GM21529 (cell line): ENCODE data around the gene PPP2R5B.
A peak's percentile ranks its signal among the peaks of the same experiment; 100 is the strongest.

ENCODE experiments used
- ATAC-seq: cut with Tn5 transposase; IDR thresholded peaks from one replicate; pipeline ENCODE4 v1.9.1; 2021; ENCODE audit not compliant: unreplicated experiment

Gene PPP2R5B

DNA sequence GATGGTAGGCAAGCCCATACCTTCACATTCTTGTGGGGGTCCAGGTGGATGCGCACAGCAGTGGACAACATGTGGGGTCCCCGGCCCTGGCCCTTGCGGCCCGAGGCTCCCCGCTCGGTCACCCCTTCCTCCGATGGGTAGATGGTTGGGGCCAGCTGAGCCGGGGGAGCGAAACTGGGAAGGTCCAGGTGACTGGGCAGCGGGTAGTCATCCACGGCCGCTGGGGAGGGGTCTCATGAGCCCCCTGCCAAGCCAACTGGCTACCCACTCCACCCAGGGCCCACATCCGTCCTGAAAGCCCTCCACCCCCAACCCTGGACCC, 18.2 kb upstream of the PPP2R5B start:
- ATAC-seq = no peak

DNA sequence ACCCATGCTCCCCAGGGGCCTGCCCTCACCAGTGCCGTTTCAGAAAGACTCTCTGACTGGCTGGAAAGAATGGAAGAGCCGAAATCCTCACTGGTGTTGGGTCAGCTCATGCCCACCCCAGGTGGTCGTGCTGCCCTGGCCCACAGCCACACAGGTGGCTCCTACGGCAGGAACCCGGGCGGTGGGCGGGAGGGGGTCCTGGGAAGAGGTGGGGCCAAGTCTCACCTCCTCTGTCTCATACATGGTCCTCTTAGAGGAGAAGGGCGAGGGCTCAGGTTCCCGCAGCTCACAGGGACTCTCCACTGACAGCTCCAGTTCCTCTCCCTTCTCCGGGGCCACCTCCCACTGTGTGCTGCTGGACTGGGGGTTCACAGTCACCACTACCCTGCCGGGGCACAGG, 15.7 kb upstream of the PPP2R5B start:
- ATAC-seq = no peak

DNA sequence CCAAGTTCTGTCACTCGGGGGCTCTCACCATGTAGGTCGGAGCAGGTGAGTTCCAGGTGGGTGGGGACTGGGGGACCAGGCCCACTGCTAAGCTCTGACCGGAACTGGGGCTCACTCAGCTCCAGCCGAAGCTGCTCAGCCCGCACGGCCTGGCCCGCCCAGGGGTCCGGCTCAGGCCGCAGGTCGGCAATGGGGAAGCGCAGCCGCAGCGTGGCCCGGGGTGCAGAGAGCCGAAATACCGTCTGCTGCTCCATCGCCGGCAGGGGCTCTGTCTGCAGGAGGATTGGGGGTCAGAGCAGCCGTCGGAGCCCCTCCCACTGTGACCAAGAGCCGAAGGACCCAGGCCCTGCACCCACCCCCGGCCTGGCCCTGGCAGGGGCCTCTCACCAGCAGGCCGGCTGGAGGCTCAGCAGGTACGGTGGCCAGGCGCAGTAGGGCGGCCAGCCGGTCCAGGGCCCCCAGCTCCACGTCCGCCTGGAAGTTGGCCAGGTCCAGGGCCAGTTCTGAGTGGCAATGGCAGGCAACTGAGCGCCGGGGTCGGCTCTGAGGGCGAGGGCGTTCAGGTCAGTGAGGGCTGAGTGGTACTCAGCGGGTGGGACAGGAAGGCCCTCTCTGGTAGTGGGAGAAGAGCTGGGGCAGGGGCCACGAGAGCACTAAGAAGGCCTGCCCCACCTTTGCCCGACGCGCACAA, 14.7 kb upstream of the PPP2R5B start:
- ATAC-seq = no peak

DNA sequence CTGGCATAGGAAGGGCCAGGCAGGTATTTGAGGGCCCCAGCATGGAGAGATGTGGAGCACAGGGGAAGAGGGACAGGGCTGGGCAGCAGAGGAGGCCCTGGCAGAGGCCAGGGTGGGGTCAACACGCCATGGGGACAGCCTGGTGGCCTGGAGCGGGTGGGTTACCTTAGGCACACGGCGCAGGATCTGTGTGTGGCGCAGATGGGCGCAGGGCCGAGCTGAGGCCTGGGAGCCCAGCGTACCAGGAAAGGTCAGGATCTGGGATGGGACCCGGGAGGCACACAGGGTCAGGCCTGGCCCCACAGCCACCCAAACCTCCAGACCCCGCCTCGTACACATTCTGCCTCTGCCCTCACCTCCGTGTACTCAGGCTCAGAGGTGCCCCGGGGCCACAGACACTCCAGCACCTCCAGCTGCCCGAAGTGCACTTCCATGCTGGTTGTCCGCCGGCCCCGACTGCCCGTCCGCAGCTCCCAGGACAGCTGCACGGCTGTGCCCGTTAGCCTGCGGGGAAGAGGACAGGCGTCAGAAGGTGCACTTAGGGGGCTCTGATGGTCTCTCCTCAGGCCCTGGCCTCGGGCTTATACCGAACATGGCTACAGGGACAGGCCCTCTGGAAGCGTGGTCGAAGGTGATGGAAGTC, 13.9 kb upstream of the PPP2R5B start:
- ATAC-seq = no peak

DNA sequence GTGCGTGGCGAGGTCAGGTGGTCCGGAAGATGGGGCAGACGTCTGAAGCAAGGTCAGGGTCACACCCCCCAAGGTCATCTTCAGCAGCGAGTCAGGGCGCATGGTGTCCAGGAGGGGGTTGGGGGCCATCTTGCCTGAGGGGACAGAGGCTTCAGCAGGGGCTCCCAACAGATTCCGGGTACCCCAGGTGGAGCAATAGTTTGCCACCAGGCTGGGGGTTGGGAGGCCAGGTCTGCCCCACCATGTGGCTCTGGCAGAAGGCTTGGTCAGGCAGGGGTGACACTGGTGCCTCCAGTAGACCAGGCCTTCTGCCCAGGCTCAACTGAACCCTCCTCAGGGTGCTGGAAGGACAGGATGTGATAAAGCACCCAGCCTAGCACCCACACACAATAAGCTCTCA, 13.3 kb upstream of the PPP2R5B start:
- no peak for ATAC-seq

DNA sequence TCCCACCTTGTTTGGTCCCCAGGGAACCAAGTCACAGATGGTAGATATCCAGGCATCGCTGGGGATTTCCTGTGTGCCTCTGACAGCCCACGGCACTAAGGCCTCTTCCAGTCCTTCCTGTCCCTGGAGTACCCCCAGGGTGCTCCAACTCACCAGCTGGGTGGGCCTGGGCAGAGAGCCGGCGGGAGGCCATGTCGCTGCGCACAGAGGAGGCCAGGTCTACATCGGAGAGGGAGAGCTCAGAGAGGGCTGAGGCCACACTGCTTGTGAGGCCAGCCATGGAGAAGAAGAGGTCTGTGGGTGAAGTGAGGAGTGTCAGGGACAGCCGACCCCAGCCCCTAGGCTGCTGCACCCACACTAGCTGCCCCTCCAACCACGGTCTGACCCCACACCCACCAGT, 12.8 kb upstream of the PPP2R5B start:
- ATAC-seq = no peak

DNA sequence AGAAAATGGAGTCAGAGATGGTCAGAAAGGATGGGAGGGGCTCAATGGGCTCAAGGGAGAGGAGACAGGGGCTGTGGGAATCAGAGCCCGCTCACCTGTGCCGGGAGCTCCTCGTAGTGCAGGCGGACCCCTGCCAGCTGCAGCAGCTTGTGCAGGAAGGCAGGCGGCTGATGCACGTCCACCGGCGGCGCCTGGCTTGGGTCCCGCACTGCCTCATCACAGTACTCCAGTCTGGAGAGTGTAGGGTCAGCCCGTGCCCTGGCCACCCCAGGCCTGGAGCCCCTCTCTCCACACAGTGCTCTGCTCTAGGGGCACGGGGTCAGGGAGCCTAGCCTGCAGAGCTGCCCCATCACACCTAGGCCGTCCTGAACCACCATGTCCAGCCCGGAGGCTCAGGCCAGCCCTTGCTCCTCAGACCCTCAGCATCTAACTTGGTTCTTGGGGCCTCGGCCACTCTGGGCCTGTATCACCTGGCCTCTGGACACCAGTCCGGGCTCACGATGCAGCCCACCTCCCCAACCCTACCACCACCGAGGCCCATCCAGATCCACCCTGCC, 11.2 kb upstream of the PPP2R5B start:
- ATAC-seq = no peak

DNA sequence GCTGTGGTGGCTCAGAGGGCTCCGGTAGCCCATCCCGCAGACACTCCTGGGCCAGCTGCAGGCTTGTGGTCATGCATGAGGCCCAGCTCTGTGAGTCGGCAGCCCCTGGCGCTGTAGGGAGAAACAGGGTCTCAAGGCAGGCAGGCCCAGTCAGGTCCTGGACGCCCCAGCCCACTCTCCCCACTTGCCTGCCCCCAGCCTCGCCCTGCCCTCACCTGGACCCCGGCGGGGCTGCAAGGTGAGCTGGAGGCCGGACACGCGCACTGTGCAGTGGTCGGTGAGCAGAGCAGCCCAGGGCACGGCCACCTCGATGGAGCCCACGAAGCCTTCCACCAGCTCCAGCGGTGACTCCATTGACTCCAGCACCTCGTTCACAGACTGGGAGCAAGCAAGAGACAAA, 10.4 kb upstream of the PPP2R5B start:
- no peak for ATAC-seq

DNA sequence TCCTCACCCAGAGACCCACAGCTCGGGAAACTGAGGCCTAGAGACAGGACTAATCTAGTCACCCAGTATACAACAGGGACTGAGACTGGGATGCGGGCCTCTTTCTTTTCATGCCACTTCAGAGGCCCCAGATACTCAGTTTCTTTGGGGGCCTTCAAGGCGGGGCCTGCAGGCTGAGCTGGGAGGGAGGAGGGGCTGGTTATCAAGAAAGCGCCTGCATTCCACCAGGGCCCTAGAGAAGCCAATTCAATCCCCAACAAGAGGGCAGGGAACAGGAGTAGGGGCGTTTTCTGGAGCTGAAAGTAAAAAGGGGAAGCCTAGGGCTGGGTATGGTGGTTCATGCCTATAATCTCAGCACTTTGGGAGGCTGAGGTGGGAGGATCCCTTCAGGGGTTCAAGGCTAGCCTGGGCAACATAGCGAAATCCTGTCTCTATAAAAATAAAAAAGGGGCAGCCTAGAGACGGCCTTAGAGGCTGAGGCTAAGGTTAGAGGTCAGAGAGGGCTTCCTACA, 9.1 kb upstream of the PPP2R5B start:
- no peak for ATAC-seq

DNA sequence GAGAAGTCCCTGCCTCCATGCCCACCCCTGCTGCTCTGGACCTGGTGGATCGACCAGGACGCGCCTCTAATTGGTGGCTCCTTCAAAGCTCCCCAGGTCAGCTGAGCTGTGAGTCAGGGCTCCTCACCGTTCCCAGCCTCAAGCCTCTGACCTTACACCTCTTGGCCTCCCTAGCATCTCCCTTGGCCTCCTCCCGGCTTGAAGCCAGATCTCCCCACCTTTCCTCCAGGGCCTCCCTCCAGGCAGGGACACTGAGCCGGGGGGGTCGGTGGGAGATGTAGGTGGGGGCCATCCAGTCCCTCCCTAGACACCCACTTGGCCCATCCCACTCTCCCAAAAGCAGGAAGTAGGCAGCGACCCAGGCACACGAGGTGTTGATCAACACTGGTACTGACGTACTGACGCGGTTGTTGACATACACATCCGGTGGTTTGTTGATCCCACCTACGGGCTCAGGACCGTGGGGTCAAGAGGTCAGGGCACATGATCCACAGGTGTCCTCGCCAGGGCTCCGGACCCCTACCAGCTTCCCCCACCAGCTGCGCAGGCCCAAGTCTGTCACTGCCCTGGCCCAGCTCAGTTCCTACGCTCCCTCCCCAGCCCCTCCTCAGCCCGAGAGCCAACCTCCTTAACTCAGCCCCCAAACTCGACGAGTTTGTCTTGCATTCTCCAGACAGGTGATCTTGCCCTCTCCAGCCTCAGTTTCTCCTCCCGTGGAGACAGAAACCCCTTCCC, 8.3 kb upstream of the PPP2R5B start:
- ATAC-seq = no peak

DNA sequence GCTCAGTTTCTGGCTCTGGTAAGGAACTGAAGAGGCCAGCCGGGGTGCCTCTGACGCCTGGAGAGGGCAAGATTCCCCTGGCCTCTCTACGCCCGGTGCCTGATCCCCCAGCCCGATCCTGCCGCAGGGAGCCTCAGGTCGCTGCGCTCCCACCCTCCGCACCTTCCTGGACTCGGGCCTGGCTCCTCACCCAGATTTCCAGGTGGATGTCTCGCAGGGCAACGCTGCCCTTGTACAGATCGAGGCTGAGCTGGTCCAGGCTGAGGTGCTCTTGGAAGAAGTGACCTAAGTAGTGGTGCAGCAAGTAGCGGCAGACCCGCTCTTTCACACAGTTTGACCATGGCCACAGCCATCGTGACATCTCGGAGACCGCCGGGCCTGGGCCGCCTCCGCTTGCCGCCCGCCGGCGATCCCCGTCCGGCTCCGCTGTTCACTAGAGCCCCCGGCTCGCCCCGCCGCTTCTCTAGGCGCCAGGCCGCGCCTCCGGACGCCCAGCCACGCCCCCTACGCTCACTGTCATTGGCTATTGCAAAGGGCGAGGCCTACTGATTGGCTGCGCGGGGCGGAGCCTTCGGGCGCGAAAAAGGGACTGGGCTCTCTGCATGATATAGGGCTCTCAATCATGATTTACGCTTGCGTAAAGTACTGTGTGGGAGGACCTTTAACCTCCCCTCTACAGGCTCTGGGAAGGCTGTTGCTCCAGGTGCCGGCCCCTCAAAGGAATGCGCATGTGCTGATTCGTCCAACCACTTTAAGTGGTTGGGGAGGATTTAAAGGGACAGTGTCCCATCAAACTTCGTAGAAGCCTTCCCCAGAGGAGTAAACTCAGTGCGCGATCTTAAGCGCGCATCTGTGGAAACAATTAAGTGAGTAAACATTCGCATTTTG, 7.5 kb upstream of the PPP2R5B start, which contains the start of gene ATG2A:
ATG2A (minus strand) TSS at position 435 of the 888 bp plus-strand sequence; CDS start at position 361, 74 bp downstream.
- ATAC-seq = peak; percentile 92

DNA sequence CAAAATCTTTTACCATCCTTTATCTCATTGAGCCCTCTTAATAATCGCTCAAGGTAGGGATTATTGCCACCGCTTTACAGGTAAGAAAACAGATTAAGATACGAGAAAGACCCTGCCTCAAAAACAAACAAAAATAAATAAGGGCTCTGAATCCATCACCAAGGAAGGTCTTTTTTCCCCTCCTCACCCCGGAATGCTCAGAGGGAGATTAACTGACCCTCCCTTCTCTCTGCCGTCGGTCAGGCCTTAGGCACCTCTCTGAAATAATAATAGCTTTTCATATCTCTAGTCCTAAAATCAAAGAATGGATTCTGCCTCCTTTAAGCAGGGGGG, 6.9 kb upstream of the PPP2R5B start:
- no peak for ATAC-seq

DNA sequence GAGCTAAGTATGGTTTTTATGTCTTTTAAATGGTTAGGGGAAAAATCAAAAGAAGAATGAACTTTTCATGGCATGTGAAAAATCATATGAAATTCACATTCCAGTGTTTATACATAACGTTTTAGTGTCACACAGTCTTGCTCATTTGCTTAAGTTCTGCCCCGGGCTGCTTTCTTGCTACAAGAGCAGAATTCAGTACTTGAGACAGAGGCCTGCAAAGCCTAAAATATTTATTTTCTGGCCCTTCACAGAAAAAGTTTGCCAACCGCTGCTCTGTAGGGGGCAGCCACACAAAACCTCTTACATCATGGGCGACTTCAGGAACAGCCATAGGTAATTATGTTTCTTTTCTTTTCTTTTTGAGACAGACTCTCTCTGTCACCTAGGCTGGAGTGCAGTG, 6.5 kb upstream of the PPP2R5B start:
- ATAC-seq = no peak

DNA sequence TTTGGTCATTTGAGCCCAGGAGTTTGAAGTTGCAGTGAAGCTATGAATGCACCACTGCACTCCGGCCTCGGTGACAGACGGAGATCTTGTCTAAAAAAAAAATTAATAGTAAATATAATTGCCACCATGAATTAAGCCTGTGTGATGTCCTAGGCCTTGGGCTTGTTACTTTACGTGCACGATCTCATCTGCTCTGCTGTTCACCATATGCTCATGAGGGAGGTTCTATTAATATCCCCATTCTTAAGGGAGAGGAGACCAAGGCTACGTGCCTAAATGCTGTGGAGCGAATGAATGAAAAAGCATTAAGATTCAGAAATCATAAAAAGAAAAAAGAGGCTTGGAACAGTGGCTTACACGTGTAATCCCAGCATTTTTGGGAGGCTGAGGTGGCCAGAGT, 4.9 kb upstream of the PPP2R5B start:
- ATAC-seq = no peak

DNA sequence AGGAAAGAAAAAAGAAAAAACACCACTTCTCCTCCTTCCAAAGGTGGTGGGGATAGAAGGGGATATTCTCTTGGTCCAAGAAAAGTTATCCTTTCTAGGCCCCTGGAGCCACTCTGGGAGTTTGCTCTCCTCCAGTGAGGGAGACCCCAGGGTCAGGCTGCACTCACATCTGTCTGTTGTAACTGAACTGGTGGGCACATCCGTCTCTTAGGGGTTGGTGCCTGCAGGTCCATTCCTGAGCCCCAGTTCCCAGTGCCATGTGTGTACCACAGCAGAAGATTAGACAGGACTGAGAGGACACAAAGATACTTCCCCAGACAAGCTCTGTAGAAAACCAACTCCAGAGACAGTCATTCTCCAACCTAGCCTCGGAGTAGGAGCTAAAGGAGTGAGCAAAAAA, 4.4 kb upstream of the PPP2R5B start:
- no peak for ATAC-seq

DNA sequence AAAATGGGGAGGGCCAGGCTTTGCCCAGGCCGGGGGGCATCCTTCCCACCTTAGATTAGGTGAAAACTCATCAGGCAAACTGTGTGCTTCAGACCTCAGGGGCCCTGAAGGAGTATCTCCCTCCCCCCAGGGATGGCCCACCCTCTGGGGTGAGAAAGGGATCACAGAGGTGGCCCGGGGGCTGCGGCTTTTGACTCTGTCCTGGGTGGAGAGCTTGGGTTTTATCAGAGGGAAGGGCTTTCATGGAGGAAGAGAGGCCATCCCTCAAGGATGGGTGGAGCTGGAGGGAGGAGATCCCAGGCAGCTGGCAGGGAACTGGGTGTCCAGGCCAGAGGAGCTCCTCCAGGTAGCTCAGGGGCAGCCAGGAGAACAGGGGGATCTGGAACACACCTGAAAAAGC, 3.1 kb upstream of the PPP2R5B start:
- no peak for ATAC-seq

DNA sequence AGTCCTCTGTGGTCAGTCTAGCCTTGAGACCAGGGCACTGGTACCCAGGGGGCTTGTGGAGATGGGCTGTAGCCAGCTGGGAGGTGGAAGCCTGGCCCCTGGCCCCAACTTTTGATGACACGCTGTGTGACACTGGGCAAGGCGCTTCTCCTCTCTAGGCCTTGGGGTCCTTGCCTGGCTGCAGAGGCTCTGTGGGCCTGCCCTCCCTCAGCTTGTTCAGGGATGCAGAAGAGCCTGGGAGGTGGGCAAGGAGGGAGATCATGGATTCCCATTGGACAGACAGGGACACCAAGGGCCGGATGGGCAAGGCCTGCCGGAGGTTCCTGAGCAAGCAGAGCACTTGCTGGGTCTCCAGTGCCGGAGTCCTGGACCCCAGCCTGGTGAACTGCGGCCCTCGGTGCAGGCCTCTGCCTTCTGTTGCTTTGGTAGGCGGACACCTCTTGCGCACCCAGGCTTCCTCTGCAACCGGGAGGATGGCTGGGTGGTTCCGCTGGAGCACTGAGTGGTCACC, 1.3 kb upstream of the PPP2R5B start:
- no peak for ATAC-seq

DNA sequence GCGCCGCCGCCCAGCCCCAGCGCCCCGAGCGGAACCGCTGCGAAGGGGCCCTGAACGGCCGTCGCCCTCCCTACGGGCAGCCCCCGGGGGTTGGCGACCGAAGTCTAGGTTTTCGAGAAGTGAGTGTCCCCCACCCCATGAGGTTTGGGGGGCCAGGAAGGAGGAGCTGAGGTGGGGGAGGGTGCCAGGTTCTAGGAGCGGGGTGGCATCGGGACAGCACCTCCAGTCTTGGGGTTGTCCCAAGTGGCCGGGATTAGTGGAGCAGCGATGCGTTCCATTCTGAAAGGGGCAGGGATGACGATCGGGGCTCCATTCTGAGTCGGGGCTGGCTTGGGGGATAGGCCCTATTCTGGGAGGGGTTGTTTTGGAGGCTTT, 408 bp downstream of the PPP2R5B start:
- ATAC-seq = peak; percentile 3

DNA sequence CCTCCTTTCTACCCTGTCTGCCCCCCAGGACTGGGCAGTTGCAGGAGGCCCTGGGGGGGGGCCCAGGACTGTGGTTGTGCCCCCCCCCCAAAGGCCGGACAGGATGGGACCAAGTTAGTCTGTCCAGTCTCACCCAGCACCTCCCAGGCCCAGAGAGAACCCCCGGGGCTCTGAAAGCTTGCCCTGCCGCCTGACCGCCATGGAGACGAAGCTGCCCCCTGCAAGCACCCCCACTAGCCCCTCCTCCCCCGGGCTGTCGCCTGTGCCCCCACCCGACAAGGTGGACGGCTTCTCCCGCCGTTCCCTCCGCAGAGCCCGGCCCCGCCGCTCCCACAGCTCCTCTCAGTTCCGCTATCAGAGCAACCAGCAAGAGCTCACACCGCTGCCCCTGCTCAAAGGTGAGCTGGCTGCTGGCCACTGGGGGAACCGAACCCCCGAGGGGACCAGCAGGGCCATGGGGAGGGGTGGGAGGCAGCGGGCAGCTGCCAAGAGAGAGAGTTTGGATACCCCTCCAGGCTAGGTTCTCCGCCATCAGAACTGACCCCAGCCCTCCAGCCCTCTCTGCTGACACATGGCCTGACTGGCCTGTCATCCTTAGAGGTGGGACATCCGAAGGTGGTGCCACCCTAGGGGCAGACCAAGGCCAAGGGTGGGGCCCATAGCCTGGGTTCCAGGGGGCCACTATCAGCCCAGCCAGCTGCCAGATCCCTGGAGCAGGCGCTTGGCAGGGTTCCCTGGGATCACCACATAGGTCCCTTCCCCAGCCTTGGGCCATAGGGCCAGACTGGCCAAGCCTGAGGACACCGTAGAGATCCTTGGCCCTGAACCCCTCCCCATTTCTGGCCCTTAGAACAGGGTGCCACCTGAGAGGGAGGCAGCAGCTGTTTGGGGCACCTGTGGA, 1.3 kb downstream of the PPP2R5B start:
- no peak for ATAC-seq

DNA sequence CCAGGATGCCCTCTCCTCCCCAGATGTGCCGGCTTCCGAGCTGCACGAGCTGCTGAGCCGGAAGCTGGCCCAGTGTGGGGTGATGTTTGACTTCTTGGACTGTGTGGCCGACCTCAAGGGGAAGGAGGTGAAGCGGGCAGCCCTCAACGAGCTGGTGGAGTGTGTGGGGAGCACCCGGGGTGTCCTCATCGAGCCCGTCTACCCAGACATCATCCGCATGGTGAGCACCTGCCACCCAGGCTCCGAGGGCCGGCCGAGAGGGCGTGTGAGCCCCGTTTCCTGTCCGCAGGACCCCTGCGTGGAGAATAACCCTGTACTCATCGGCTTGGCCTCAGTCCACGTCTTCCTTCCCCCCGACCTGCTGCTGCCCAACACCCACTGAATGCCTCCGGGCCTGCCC, 2.2 kb downstream of the PPP2R5B start:
- ATAC-seq = no peak
